H1 (cell line): ENCODE data around the gene HS6ST3. TPM values are rescaled to one million over a fixed set of nuclear protein-coding genes. Genes with fewer than 3 reads are reported as not detected.

ENCODE experiments used
- CTCF ChIA-PET: fragments of 300-600 bp; sonication (Branson Sonifier 250); formaldehyde crosslinking; loops from one replicate; lab custom pipeline; 2021; ENCODE audit not compliant: partially characterized antibody; lab: Charles Lee
- POLR2A ChIA-PET: fragments of 300-600 bp; sonication (Branson Sonifier 250); formaldehyde crosslinking; loops from one replicate; lab custom pipeline; 2021; ENCODE audit warnings: inconsistent platforms; ENCODE audit not compliant: partially characterized antibody; lab: Charles Lee
- DNase-seq, 2 experiments: peaks; one replicate each; pipeline versions ENCODE4 v3.0.0 to v3.0.0-alpha.2; 2010 to 2022; ENCODE audit warnings: low spot score in 2 of 2, low read depth in 1 of 2, mixed read lengths in 1 of 2
- FAIRE-seq: peaks from 2 replicates; lab custom pipeline; 2011; peaks lifted over from hg19 to GRCh38; lab: Jason Lieb, UNC
- H2AFZ ChIP-seq: 2 replicates; pipeline ENCODE4 v1.8.1; 2012; ENCODE audit warnings: low read length, inconsistent platforms
- H2AK5ac ChIP-seq: 2 replicates; pipeline ENCODE4 v1.6.1; 2013; ENCODE audit warnings: low read depth, low read length
- H2BK120ac ChIP-seq: replicated peaks from 2 replicates; pipeline ENCODE3; 2013; ENCODE audit warnings: low read depth, low read length, inconsistent platforms
- H2BK12ac ChIP-seq: 2 replicates; pipeline ENCODE4 v1.6.1; 2013; ENCODE audit warnings: low read depth, low read length
- H2BK15ac ChIP-seq: 2 replicates; pipeline ENCODE4 v1.6.1; 2013; ENCODE audit warnings: low read length
- H2BK20ac ChIP-seq: 2 replicates; pipeline ENCODE4 v1.6.1; 2013; ENCODE audit warnings: low read length
- H2BK5ac ChIP-seq: 2 replicates; pipeline ENCODE4 v1.6.1; 2013; ENCODE audit warnings: low read depth, low read length
- H3K14ac ChIP-seq: 2 replicates; pipeline ENCODE4 v1.6.1; 2013; ENCODE audit warnings: inconsistent platforms; ENCODE audit not compliant: insufficient read length
- H3K18ac ChIP-seq: 2 replicates; pipeline ENCODE4 v1.6.1; 2013; ENCODE audit warnings: low read length; ENCODE audit errors: extremely low read depth
- H3K23ac ChIP-seq: 2 replicates; pipeline ENCODE4 v1.6.1; 2013; ENCODE audit warnings: inconsistent platforms; ENCODE audit not compliant: insufficient read length
- H3K23me2 ChIP-seq: 2 replicates; pipeline ENCODE4 v1.6.1; 2013; ENCODE audit warnings: low read depth, low read length
- H3K27ac ChIP-seq: 2 replicates; pipeline ENCODE4 v1.6.1; 2011; ENCODE audit warnings: low read depth, low read length, inconsistent platforms
- H3K27me3 ChIP-seq, 4 experiments: replicated peaks in 1 of 4; 1 replicate in 1 of 4; 2 replicates in 3 of 4; pipeline versions ENCODE4 v1.6.1 to v1.8.1; 2011 to 2013; ENCODE audit warnings: low read length in 3 of 4, mild to moderate bottlenecking in 3 of 4, inconsistent platforms in 2 of 4, mixed read lengths in 2 of 4, moderate library complexity in 1 of 4; ENCODE audit not compliant: control insufficient read depth in 3 of 4, insufficient read depth in 3 of 4; ENCODE audit errors: extremely low read depth in 1 of 4
- H3K36me3 ChIP-seq, 4 experiments: 2 replicates each; pipeline versions ENCODE4 v1.6.1 to v1.8.1; 2011 to 2013; ENCODE audit warnings: mild to moderate bottlenecking in 4 of 4, low read length in 3 of 4, moderate library complexity in 2 of 4, control low read depth in 1 of 4, inconsistent platforms in 1 of 4; ENCODE audit not compliant: insufficient read depth in 4 of 4, control insufficient read depth in 2 of 4
- H3K4ac ChIP-seq: replicated peaks from 2 replicates; pipeline ENCODE3; 2013; ENCODE audit warnings: low read length, low read depth, mixed read lengths, inconsistent platforms; ENCODE audit not compliant: insufficient read length
- H3K4me1 ChIP-seq, 4 experiments: replicated peaks in 1 of 4; 1 replicate in 1 of 4; 2 replicates in 3 of 4; pipeline versions ENCODE4 v1.6.1 to v1.8.1; 2011 to 2013; ENCODE audit warnings: low read length in 3 of 4, inconsistent platforms in 2 of 4, mixed read lengths in 1 of 4; ENCODE audit not compliant: insufficient read depth in 4 of 4, control insufficient read depth in 3 of 4
- H3K4me2 ChIP-seq, 2 experiments: 2 replicates each; pipeline versions ENCODE4 v1.6.1 to v1.8.1; 2011 to 2013; ENCODE audit warnings: low read depth in 2 of 2, low read length in 2 of 2, control low read depth in 1 of 2, inconsistent platforms in 1 of 2, mild to moderate bottlenecking in 1 of 2; ENCODE audit not compliant: insufficient read depth in 1 of 2
- H3K4me3 ChIP-seq, 4 experiments: fragments of 200-600, 300-600 bp in 1 of 4; sonication (generic), shearing (Covaris generic), sonication (Bioruptor Twin) in 1 of 4; 2 replicates each; pipeline versions ENCODE4 v1.5.1 to v1.8.1; 2011 to 2016; ENCODE audit warnings: low read length in 4 of 4, low read depth in 3 of 4, control low read depth in 2 of 4, inconsistent platforms in 2 of 4, mild to moderate bottlenecking in 2 of 4, mixed read lengths in 1 of 4, moderate library complexity in 1 of 4; ENCODE audit not compliant: insufficient read depth in 2 of 4; ENCODE audit errors: extremely low read depth in 1 of 4
- H3K56ac ChIP-seq: replicated peaks from 2 replicates; pipeline ENCODE3; 2013; ENCODE audit warnings: low read depth, mild to moderate bottlenecking, mixed read lengths, low read length, inconsistent platforms; ENCODE audit not compliant: insufficient read length
- H3K79me1 ChIP-seq: 2 replicates; pipeline ENCODE4 v1.6.1; 2013; ENCODE audit warnings: low read depth, low read length, control low read depth
- H3K79me2 ChIP-seq, 2 experiments: 2 replicates each; pipeline versions ENCODE4 v1.6.1 to v1.8.1; 2012 to 2013; ENCODE audit warnings: low read length in 2 of 2, mild to moderate bottlenecking in 2 of 2, inconsistent platforms in 1 of 2; ENCODE audit not compliant: insufficient read depth in 2 of 2, control insufficient read depth in 1 of 2
- H3K9ac ChIP-seq, 4 experiments: replicated peaks in 1 of 4; 1 replicate in 1 of 4; 2 replicates in 3 of 4; pipeline versions ENCODE4 v1.6.1 to v1.8.1; 2011 to 2013; ENCODE audit warnings: low read depth in 3 of 4, low read length in 3 of 4, control low read depth in 2 of 4, mild to moderate bottlenecking in 2 of 4, moderate library complexity in 2 of 4, inconsistent platforms in 1 of 4; ENCODE audit errors: extremely low read depth in 1 of 4
- H3K9me3 ChIP-seq, 2 experiments: 2 replicates each; pipeline versions ENCODE4 v1.6.1 to v1.8.1; 2012 to 2013; ENCODE audit warnings: mild to moderate bottlenecking in 2 of 2, moderate library complexity in 2 of 2, control low read depth in 1 of 2, inconsistent platforms in 1 of 2, low read depth in 1 of 2, low read length in 1 of 2, mixed read lengths in 1 of 2; ENCODE audit not compliant: insufficient read depth in 2 of 2
- H4K20me1 ChIP-seq, 2 experiments: replicated peaks in 1 of 2; 2 replicates each; pipeline versions ENCODE3 to v1.8.1; 2011 to 2013; ENCODE audit warnings: inconsistent platforms in 2 of 2, low read length in 2 of 2, mild to moderate bottlenecking in 1 of 2; ENCODE audit not compliant: insufficient read depth in 2 of 2, control insufficient read depth in 1 of 2
- H4K5ac ChIP-seq: 2 replicates; pipeline ENCODE4 v1.6.1; 2013; ENCODE audit warnings: low read length, low read depth, mixed read lengths, inconsistent platforms; ENCODE audit not compliant: insufficient read length
- H4K8ac ChIP-seq: 2 replicates; pipeline ENCODE4 v1.8.0; 2013; ENCODE audit warnings: mild to moderate bottlenecking, moderate library complexity, low read length, inconsistent platforms; ENCODE audit not compliant: insufficient read depth; ENCODE audit errors: extremely low read depth
- H4K91ac ChIP-seq: replicated peaks from 2 replicates; pipeline ENCODE3; 2013; ENCODE audit warnings: low read length, mixed read lengths, inconsistent platforms; ENCODE audit not compliant: insufficient read length
- BACH1 ChIP-seq: IDR thresholded peaks from 2 replicates; pipeline ENCODE4 v1.6.1; 2012; ENCODE audit warnings: low read length, improper control_type of control experiment
- BCL11A ChIP-seq, 2 experiments: IDR thresholded peaks; one replicate each; pipeline ENCODE4 v1.6.1; 2011; ENCODE audit warnings: low read depth in 2 of 2, low read length in 2 of 2, mild to moderate bottlenecking in 2 of 2
- BRCA1 ChIP-seq: IDR thresholded peaks from 2 replicates; pipeline ENCODE4 v1.6.1; 2012; ENCODE audit warnings: low read depth, low read length, improper control_type of control experiment
- CHD1 ChIP-seq: IDR thresholded peaks from 2 replicates; pipeline ENCODE4 v1.6.1; 2012; ENCODE audit warnings: low read depth, low read length, improper control_type of control experiment
- EZH2 ChIP-seq: fragments of 200-600 bp; sonication (generic); IDR thresholded peaks from 2 replicates; pipeline ENCODE4 v1.7.1; 2012; ENCODE audit warnings: low read depth, mild to moderate bottlenecking, moderate library complexity, low read length, inconsistent platforms; ENCODE audit not compliant: severe bottlenecking
- GABPA ChIP-seq: IDR thresholded peaks from 2 replicates; pipeline ENCODE4 v1.6.1; 2011; ENCODE audit warnings: mild to moderate bottlenecking, low read length, moderate library complexity, borderline replicate concordance; ENCODE audit not compliant: insufficient read depth
- GTF2F1 ChIP-seq: IDR thresholded peaks from 2 replicates; pipeline ENCODE4 v1.6.1; 2012; ENCODE audit warnings: low read depth, low read length, improper control_type of control experiment, borderline replicate concordance
- JUN ChIP-seq: IDR thresholded peaks from 2 replicates; pipeline ENCODE4 v1.6.1; 2011; ENCODE audit warnings: low read depth, mild to moderate bottlenecking, improper control_type of control experiment, low read length
- KDM4A ChIP-seq: IDR thresholded peaks from one replicate; pipeline ENCODE4 v1.7.1; 2012; ENCODE audit warnings: low read depth, mild to moderate bottlenecking, moderate library complexity, low read length, inconsistent platforms; ENCODE audit not compliant: severe bottlenecking
- POLR2A ChIP-seq, 2 experiments: IDR thresholded peaks; 1 replicate in 1 of 2; 2 replicates in 1 of 2; pipeline ENCODE4 v1.6.1; 2011; ENCODE audit warnings: low read depth in 2 of 2, low read length in 2 of 2, mild to moderate bottlenecking in 2 of 2; ENCODE audit errors: control extremely low read depth in 1 of 2
- RBBP5 ChIP-seq: IDR thresholded peaks from 2 replicates; pipeline ENCODE4 v1.7.1; 2012; ENCODE audit warnings: low read depth, mild to moderate bottlenecking, inconsistent platforms, low read length, moderate library complexity, borderline replicate concordance
- RNF2 ChIP-seq: fragments of 200-900, 300-1000 bp; sonication (generic); IDR thresholded peaks from 2 replicates; pipeline ENCODE4 v1.7.1; 2016; ENCODE audit warnings: borderline replicate concordance, low read depth, mild to moderate bottlenecking, antibody characterized with exemption, low read length; ENCODE audit not compliant: poor library complexity, severe bottlenecking; ENCODE audit errors: missing control alignments
- SIN3A ChIP-seq, 2 experiments: IDR thresholded peaks in 1 of 2; conservative IDR thresholded peaks in 1 of 2; 2 replicates each; pipeline ENCODE4 v1.6.1; 2011 to 2012; ENCODE audit warnings: low read length in 2 of 2, improper control_type of control experiment in 1 of 2, low read depth in 1 of 2, mild to moderate bottlenecking in 1 of 2
- SP1 ChIP-seq: IDR thresholded peaks from 2 replicates; pipeline ENCODE4 v1.6.1; 2011; ENCODE audit warnings: low read depth, low read length
- SP2 ChIP-seq: IDR thresholded peaks from 2 replicates; pipeline ENCODE4 v1.6.1; 2012; ENCODE audit warnings: mild to moderate bottlenecking, low read length, inconsistent platforms
- polyA plus RNA-seq, 7 experiments: library from polyadenylated mRNA; depleted of rRNA in 3 of 7; stranded (reverse) in 5 of 7; unstranded in 2 of 7; fragments of >200 nt in 5 of 7; fragments of 200-250 nt in 2 of 7; gene quantifications; 1 replicate in 5 of 7; 2 replicates in 1 of 7; 4 replicates in 1 of 7; pipeline versions ENCODE4 v1.2.1 to v1.2.3, GENCODE V29; 2011 to 2013; ENCODE audit warnings: missing spikeins in 2 of 7, mixed read lengths in 2 of 7
- total RNA-seq: library from RNA; stranded (reverse); fragmentation: NEBNext Ultra II Directional; extraction: Animal tissue kit (Norgen Biotek cat#: 25700); gene quantifications from 2 replicates; pipeline ENCODE4 v1.2.1, GENCODE V29; 2021
- TF ChIP-seq, protein P1 (sequence below): IDR thresholded peaks from 2 replicates; pipeline ENCODE4 v1.6.1; 2012; ENCODE audit warnings: inconsistent platforms

The HS6ST3 gene
- total and polyA plus RNA-seq, 2 of the 8 experiments (the other 6 are each of a cell fraction or from before 2014, with no cell fraction given): 0.45 to 1.2 TPM

DNA sequence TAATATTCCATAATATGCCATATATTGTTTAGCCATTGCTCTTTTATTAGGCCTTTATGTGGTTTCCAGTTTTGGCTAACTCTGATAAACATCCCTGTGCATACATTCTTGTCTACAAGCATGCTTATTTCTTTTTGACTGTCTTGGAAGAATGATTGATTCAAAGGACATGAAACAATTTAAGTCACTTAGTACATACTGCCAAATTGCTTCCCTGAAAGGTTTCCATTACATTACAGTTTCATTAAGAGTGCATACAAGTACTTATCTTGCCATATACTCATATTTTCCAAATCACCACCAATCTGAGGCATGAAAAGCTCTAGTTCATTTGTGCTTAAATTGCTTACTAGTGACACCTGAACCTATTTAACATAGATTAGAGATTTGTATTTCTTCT, 790.5 kb downstream of the HS6ST3 start:
- Histone ChIP-seq H3K27ac (no peak overlapping the region), H3K4ac (no peak overlapping the region), H3K4me2 (no peak overlapping the region), H2BK5ac (no peak overlapping the region), H3K79me2 (no peaks in the 10 kb centered on the region), H4K5ac (no peak overlapping the region), H2AK5ac (no peak overlapping the region), H2BK120ac (no peak overlapping the region), H3K23ac (no peak overlapping the region), H3K9ac (no peak overlapping the region), H3K4me1 (no peaks in the 10 kb centered on the region), H4K20me1 (no peaks in the 10 kb centered on the region), H2BK15ac (no peak overlapping the region), H2BK20ac (no peak overlapping the region), H2AFZ (no peak overlapping the region), H3K9me3 (peaks cover 0 to 6% of the 10 kb centered on the region in 2 experiments; a peak in 1 of 4 replicates), H3K79me1 (no peaks in the 10 kb centered on the region), H3K14ac (no peak overlapping the region), H4K91ac (no peak overlapping the region), H4K8ac (no peak overlapping the region), H3K23me2 (no peaks in the 10 kb centered on the region), H2BK12ac (no peak overlapping the region), H3K27me3 (peaks cover 0 to 1% (median 0%) of the 10 kb centered on the region in 4 experiments; a peak in 1 of 7 replicates), H3K56ac (no peak overlapping the region), H3K4me3 (no peak overlapping the region), H3K36me3 (no peaks in the 10 kb centered on the region), H3K18ac (no peak overlapping the region)
- ChIA-PET CTCF (interaction anchor here (1.0 kb wide), 1 partner anchor 20 kb away, joined by 3 read pairs; no protein-coding TSS in a partner anchor), POLR2A (no interaction called here)
- FAIRE-seq: no peak
- DNase-seq: no peak
- TF ChIP-seq KDM4A (no peak), BACH1 (no peak), BRCA1 (no peak), POLR2A (IDR thresholded peaks at IDR 0.05; ENCODE audit: control extremely low read depth in 1 of 2, low read depth in 2 of 2, low read length in 2 of 2) (no peak), RBBP5 (no peak), SIN3A (conservative IDR thresholded peaks at IDR 0.05 in 1 of 2, IDR thresholded peaks at IDR 0.05 in 1 of 2; ENCODE audit: low read depth in 1 of 2, low read length in 2 of 2) (no peak), BCL11A (IDR thresholded peaks at IDR 0.05; ENCODE audit: low read depth in 2 of 2, low read length in 2 of 2) (no peak), RNF2 (no peak), CHD1 (no peak), JUN (no peak), SP2 (no peak), GABPA (no peak), GTF2F1 (no peak), EZH2 (no peak), SP1 (no peak)
- TF ChIP-seq, protein P1, sequence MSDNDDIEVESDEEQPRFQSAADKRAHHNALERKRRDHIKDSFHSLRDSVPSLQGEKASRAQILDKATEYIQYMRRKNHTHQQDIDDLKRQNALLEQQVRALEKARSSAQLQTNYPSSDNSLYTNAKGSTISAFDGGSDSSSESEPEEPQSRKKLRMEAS: no peak
